Measurements from ENCODE around the gene EPS8L1.

DNA sequence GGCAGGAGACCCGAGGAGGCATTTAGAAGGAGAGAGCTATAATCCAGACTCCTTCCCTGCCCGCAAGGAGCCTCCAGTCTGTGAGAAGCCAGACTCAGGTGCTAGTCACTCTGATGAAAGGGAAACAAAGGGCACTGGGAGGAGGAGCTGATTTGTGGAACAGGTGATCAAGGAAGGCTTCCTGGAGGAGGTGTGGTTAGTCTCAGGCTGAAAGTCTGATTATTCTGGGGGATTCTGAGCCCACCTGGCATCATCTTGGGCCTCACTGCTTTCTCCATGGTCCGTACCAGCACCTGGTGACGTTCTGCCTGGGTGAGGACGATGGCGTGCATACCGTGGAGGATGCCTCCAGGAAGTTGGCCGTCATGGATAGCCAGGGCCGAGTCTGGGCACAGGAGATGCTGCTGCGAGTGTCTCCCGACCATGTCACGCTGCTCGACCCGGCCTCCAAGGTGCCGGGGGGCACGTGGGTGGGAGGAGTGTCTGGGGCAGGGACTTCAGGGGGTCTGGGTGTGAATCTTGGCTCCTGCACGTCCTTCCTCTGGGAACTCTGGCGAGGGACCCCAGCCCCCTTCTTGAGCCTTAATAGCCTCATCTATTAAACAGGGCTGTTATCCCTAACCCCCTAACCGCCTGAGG is 3.9 kb downstream of the EPS8L1 start:
- TF ChIP-seq, protein P1, sequence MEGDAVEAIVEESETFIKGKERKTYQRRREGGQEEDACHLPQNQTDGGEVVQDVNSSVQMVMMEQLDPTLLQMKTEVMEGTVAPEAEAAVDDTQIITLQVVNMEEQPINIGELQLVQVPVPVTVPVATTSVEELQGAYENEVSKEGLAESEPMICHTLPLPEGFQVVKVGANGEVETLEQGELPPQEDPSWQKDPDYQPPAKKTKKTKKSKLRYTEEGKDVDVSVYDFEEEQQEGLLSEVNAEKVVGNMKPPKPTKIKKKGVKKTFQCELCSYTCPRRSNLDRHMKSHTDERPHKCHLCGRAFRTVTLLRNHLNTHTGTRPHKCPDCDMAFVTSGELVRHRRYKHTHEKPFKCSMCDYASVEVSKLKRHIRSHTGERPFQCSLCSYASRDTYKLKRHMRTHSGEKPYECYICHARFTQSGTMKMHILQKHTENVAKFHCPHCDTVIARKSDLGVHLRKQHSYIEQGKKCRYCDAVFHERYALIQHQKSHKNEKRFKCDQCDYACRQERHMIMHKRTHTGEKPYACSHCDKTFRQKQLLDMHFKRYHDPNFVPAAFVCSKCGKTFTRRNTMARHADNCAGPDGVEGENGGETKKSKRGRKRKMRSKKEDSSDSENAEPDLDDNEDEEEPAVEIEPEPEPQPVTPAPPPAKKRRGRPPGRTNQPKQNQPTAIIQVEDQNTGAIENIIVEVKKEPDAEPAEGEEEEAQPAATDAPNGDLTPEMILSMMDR (IDR thresholded peaks at IDR 0.05; ENCODE audit: low read length) = no peak
- TF ChIP-seq EZH2 (IDR thresholded peaks at IDR 0.05; ENCODE audit: borderline replicate concordance, low read length) = no peak
